Activated naive CD8-positive, alpha-beta T cell (primary cell): ENCODE measurements around the gene PANK1.
A peak's percentile ranks its signal among the peaks of the same experiment; 100 is the strongest.

ENCODE experiments used
- H3K27ac Mint-ChIP-seq: one replicate; pipeline ENCODE4 v1.8.0; 2021; ENCODE audit warnings: mixed read lengths
- H3K27me3 Mint-ChIP-seq: one replicate; pipeline ENCODE4 v1.8.0; 2021; ENCODE audit warnings: mixed read lengths
- H3K36me3 Mint-ChIP-seq: one replicate; pipeline ENCODE4 v1.8.0; 2021; ENCODE audit warnings: mixed read lengths
- H3K4me1 Mint-ChIP-seq: one replicate; pipeline ENCODE4 v1.8.0; 2021; ENCODE audit warnings: low read depth, mixed read lengths
- H3K4me3 Mint-ChIP-seq: one replicate; pipeline ENCODE4 v1.8.0; 2021; ENCODE audit warnings: mild to moderate bottlenecking, mixed read lengths
- H3K9me3 Mint-ChIP-seq: one replicate; pipeline ENCODE4 v1.8.0; 2021; ENCODE audit warnings: low read depth, mixed read lengths

Gene PANK1

DNA sequence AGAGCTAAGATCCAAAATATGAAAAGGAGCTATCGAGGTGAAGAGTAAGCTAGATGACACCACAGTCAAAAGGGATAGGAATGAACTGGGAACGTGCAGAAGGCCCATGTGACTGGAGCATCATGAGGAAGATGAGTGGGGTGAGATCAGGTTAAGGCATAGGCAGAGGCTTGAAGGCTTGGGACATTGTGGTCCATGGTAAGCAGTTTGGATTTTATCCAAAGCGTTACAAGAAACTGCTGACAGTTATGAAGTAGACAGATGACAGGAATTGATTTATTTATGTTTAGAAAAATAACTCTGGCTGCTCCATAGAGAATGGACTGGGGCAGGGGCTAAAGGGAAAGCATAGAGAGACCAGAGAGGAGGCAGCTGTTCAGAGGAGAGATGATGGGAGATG, 18.1 kb upstream of the PANK1 start:
- Mint-ChIP-seq H3K9me3 (no peaks in the 10 kb centered on the region), H3K36me3 (no peaks in the 10 kb centered on the region), H3K27me3 (no peaks in the 10 kb centered on the region), H3K4me1 (no peaks in the 10 kb centered on the region), H3K4me3 (no peak overlapping the region), H3K27ac (no peak overlapping the region)

DNA sequence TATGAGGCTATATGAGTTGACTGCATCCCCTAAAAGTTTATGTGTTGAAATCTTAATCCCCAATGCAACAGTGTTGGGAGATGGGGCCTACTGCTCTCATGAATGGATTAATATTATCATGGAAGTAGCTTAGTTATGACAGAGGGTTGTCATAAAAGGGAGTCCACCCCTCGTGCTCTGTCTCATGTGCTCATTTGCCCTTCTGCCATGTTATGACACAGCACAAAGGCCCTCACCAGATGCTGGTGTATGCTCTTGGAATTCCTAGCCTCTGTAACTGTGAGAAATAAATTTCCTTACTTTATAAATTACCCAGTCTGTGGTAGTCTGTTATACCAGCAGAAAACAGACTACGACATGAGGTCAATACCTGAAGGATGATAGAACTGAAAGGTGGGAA, 17.6 kb upstream of the PANK1 start:
- Mint-ChIP-seq H3K27ac (no peak overlapping the region), H3K4me1 (no peaks in the 10 kb centered on the region), H3K36me3 (no peaks in the 10 kb centered on the region), H3K27me3 (no peaks in the 10 kb centered on the region), H3K4me3 (no peak overlapping the region), H3K9me3 (no peaks in the 10 kb centered on the region)

DNA sequence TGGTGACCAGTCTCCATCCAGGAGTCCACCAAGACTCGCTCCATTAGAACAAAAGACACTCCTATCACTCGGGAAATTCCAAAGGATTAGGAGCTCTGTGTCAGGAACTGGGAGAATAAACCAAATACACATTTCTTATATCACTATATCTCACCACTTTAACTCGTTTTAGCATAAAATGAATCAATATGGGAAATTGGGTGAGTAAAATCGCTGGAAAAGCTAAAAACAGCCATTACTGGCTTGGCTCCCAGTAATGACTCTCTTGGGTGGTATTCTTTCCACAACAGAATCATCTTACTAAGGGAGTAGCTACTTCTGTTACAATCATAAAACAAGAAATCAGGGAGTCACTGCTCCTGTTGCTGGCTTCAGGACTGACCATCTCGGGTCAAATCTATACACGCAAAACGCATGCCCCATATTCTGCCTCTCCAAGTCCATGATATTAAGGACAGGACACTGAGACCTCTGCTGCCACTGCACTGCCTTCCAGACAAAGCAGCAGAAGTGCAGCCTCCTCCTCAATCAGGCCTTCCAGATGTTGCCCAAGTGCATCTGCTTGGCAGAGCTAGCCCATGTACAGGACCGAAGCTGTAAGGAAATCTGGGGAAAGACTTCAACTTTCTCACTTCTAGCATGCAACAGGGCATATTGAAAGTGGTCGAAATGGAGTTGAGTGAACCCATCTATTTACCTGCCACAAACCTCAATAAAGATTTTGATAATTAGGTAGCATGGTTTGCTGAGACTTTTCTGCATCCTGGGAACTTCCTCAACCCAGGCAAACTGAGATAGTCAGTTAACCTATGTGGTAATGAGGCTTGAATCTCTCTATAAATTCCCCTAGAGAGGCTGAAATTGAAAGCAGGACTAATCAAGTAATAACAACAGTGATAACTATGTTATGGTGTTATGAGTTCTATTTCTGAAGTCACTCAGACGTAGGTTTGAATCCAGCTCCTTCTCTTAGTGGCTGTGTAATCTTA, 14.4 kb upstream of the PANK1 start:
- no peaks in the 10 kb centered on the region for H3K9me3 Mint-ChIP-seq
- H3K27ac Mint-ChIP-seq: no peak overlapping the region
- no peak overlapping the region for H3K4me3 Mint-ChIP-seq
- H3K4me1 Mint-ChIP-seq: no peaks in the 10 kb centered on the region
- H3K27me3 Mint-ChIP-seq: no peaks in the 10 kb centered on the region
- no peaks in the 10 kb centered on the region for H3K36me3 Mint-ChIP-seq

DNA sequence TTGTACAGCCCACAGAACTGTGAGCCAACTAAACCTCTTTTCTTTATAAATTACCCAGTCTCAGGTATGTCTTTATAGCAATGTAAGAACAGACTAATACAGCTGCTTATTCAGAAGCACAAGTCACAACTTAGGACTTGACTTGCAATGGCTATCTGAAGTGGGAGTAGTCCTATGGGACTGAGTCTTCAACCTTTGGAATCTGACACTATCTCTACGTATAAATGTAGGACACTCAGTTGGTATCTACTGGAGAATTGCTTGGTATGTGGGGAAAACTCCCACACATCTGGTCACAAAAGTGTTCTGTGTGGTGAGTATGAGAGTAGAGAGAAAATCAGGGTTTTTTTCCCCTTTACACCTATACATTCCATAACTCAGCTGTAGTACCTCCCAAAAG, 12.3 kb upstream of the PANK1 start:
- no peaks in the 10 kb centered on the region for H3K36me3 Mint-ChIP-seq
- no peaks in the 10 kb centered on the region for H3K4me1 Mint-ChIP-seq
- H3K9me3 Mint-ChIP-seq: no peaks in the 10 kb centered on the region
- no peaks in the 10 kb centered on the region for H3K27me3 Mint-ChIP-seq
- no peak overlapping the region for H3K27ac Mint-ChIP-seq
- H3K4me3 Mint-ChIP-seq: no peak overlapping the region

DNA sequence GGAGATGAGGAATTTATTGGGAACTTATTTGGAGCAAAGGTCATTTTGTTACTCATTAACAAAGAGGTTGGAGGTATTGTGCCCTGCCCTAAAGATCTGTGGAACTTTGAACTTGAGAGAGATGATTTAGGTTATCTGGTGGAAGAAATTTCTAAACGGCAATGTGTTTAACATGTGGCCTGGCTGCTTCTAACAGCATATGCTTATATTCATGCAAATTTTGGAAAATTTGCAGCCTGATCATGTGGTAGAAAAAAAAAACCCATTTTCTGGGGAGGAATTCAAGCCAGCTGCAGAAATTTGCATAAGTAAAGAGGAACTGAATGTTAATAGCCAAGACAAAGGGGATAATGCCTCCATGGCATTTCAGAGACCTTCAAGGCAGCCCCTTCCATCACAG, 10.7 kb upstream of the PANK1 start:
- no peaks in the 10 kb centered on the region for H3K36me3 Mint-ChIP-seq
- no peak overlapping the region for H3K27ac Mint-ChIP-seq
- H3K4me3 Mint-ChIP-seq: no peak overlapping the region
- no peaks in the 10 kb centered on the region for H3K27me3 Mint-ChIP-seq
- no peaks in the 10 kb centered on the region for H3K4me1 Mint-ChIP-seq
- no peaks in the 10 kb centered on the region for H3K9me3 Mint-ChIP-seq

DNA sequence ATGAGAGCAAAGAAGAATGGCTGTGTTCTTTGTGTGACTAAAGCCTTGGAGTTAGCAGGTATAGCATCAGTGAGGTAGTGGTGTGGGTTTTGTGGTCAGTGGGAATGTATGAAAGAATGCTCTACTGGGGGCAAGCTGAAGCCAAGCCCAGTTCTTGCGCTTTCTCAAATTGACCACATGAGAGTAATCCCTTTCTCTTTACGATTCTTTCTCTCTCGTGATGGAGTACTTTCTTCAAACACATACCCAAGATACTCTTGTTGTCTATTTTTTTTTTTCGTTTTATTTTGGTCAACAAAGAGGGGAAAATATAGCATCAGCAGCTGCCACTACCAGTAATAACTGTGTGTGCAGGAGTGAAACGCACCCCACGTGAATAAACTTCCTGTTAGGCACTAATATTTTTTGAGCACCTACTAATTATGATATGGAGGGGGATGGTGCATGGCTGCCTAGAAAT, 8.4 kb upstream of the PANK1 start:
- Mint-ChIP-seq H3K4me1 (no peaks in the 10 kb centered on the region), H3K9me3 (no peaks in the 10 kb centered on the region), H3K36me3 (no peaks in the 10 kb centered on the region), H3K27ac (no peak overlapping the region), H3K4me3 (no peak overlapping the region), H3K27me3 (no peaks in the 10 kb centered on the region)

DNA sequence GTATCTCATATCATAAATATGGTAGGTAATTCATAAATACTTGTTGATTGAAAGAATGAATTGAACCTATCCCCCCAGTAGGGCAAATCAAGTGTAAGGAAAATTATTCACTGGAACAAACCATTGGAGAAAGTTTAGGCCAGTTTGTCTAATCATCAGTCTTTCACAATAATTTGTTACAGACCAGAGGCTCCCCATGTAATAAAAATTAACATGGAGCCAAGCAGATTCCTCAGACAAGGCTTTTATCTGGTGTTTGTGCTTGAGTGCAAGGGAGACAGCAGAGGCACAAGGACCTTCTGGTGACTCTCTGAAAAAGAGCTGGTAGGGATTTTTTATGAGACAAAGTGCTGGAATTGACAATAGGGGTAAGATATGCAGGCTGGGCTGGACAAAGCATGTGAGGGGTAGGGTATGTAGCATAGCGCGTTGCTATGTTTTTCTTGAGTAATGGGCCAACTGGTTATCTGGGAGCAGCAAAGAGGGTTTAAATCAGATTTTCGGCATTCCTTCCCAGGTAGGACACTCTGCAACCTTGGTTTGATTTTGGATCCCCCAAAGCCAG, 7.8 kb upstream of the PANK1 start:
- Mint-ChIP-seq H3K36me3 (peaks cover 2% of the 10 kb centered on the region), H3K4me3 (no peak overlapping the region), H3K4me1 (no peaks in the 10 kb centered on the region), H3K27ac (no peak overlapping the region), H3K27me3 (peaks cover 3% of the 10 kb centered on the region), H3K9me3 (no peaks in the 10 kb centered on the region)

GRCh38 chr10:89651916-89652573, 7.0 kb upstream of the PANK1 start:
- Mint-ChIP-seq H3K4me1 (no peaks in the 10 kb centered on the region), H3K9me3 (no peaks in the 10 kb centered on the region), H3K27ac (no peak overlapping the region), H3K27me3 (peaks cover 6% of the 10 kb centered on the region), H3K4me3 (no peak overlapping the region), H3K36me3 (peaks cover 2% of the 10 kb centered on the region)

- no peaks in the 10 kb centered on the region for H3K4me1 Mint-ChIP-seq
- no peaks in the 10 kb centered on the region for H3K9me3 Mint-ChIP-seq
- H3K27ac Mint-ChIP-seq: no peak overlapping the region
- peaks cover 10% of the 10 kb centered on the region for H3K27me3 Mint-ChIP-seq
- peaks cover 2% of the 10 kb centered on the region for H3K36me3 Mint-ChIP-seq
- no peak overlapping the region for H3K4me3 Mint-ChIP-seq
These were observed 6.3 kb upstream of the PANK1 start for GRCh38 chr10:89651205-89651915.

DNA sequence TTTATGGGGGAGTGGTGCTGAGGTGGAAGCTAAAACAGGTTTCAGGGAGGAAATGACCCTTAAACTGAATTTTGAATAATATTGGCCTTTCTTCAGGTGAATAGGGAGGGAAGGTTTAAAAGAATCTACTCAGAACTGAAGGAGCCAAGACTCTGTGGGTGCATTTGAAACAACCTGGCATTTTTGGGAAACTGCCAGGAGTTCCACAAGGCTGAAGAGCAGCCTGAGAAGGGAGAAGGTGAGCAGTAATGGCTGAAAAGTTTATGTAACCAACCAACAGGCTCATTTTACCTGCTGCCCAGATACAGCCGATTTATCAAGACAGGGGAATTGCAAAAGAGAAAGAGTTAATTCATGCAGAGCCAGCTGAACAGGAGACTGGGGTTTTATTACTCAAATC, 4.0 kb upstream of the PANK1 start:
- peaks cover 14% of the 10 kb centered on the region for H3K27me3 Mint-ChIP-seq
- H3K27ac Mint-ChIP-seq: no peak overlapping the region
- H3K4me1 Mint-ChIP-seq: peaks cover 8% of the 10 kb centered on the region
- H3K4me3 Mint-ChIP-seq: no peak overlapping the region
- no peaks in the 10 kb centered on the region for H3K9me3 Mint-ChIP-seq
- H3K36me3 Mint-ChIP-seq: peaks cover 2% of the 10 kb centered on the region

GRCh38 chr10:89648074-89648473, 3.0 kb upstream of the PANK1 start:
- Mint-ChIP-seq H3K4me1 (peaks cover 8% of the 10 kb centered on the region), H3K27me3 (peaks cover 14% of the 10 kb centered on the region), H3K4me3 (no peak overlapping the region), H3K27ac (no peak overlapping the region), H3K36me3 (peaks cover 2% of the 10 kb centered on the region), H3K9me3 (no peaks in the 10 kb centered on the region)

DNA sequence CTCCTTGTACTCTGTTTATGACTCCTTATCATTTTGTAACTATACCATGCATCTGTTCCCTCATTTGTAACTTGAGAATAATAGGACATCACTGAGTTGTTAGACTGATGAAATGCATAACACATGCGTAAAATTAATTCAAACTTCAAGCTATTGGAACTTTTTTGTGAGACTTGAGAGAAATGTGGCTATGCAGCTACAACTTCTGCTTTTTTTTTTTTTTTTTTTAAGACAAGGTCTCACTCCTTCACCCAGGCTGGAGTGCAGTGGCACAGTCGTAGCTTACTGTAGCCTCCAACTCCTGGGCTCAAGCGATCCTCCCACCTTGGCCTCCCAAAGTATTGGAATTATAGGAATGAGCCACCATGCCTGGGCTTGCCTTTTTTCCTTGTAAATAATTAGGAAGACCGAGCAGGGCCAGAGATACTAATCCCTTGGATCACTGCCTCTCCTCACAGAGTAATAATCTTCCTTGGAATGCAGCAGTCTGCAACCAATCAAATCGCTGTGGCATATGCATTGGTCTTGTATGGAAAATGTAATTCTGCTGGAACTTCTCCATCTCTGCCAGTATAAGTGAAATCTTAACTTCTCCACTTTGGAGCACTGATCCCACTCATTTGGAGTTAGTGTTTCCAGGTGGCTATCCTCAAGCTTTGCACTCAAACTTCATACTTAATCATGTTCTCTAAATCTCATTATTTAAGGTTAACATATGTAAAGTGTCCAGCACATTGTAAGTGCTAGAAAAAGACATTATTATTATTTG, 2.0 kb upstream of the PANK1 start:
- H3K4me1 Mint-ChIP-seq: peaks cover 8% of the 10 kb centered on the region
- H3K27ac Mint-ChIP-seq: no peak overlapping the region
- H3K27me3 Mint-ChIP-seq: peaks cover 16% of the 10 kb centered on the region
- no peaks in the 10 kb centered on the region for H3K9me3 Mint-ChIP-seq
- peak overlapping the region; percentile 5 for H3K4me3 Mint-ChIP-seq
- peaks cover 2% of the 10 kb centered on the region for H3K36me3 Mint-ChIP-seq

GRCh38 chr10:89645742-89646172, 715 bp upstream of the PANK1 start:
- Mint-ChIP-seq H3K9me3 (no peaks in the 10 kb centered on the region), H3K27me3 (peaks cover 19% of the 10 kb centered on the region), H3K36me3 (peaks cover 2% of the 10 kb centered on the region), H3K4me3 (peak overlapping the region; percentile 84), H3K27ac (no peak overlapping the region), H3K4me1 (peaks cover 8% of the 10 kb centered on the region)

GRCh38 chr10:89644691-89644966, 413 bp downstream of the PANK1 start:
- Mint-ChIP-seq H3K36me3 (peaks cover 2% of the 10 kb centered on the region), H3K4me3 (no peak overlapping the region), H3K4me1 (peaks cover 8% of the 10 kb centered on the region), H3K27me3 (peaks cover 19% of the 10 kb centered on the region), H3K27ac (no peak overlapping the region), H3K9me3 (no peaks in the 10 kb centered on the region)
